OCI-LY1 (cell line): Measurements from ENCODE around the gene ATXN7L1.
"Not testable (repeated sequence)": the region's sequence is repeated elsewhere in the genome, so short reads cannot be mapped to it uniquely, and the experiment has no call there.

Source experiments
- H2AFZ ChIP-seq: fragments of 200-600 bp; sonication (generic), shearing (Covaris generic); 2 replicates; pipeline ENCODE4 v1.6.0; 2014; ENCODE audit warnings: antibody characterized with exemption, mild to moderate bottlenecking, low read length
- H3F3A ChIP-seq: fragments of 200-600 bp; sonication (generic), shearing (Covaris generic); 2 replicates; pipeline ENCODE4 v1.6.0; 2014; ENCODE audit warnings: mild to moderate bottlenecking, antibody characterized with exemption, low read length, moderate library complexity; ENCODE audit not compliant: insufficient read depth
- H3K27ac ChIP-seq: fragments of 200-600 bp; sonication (generic); 2 replicates; pipeline ENCODE4 v1.5.1; 2014; ENCODE audit warnings: low read length, mixed run types, mild to moderate bottlenecking, low read depth; ENCODE audit not compliant: poor library complexity, severe bottlenecking
- H3K27me3 ChIP-seq: fragments of 200-600 bp; sonication (generic); 2 replicates; pipeline ENCODE4 v1.6.0; 2014; ENCODE audit warnings: antibody characterized with exemption, mild to moderate bottlenecking, low read length, moderate library complexity; ENCODE audit not compliant: insufficient read depth
- H3K36me3 ChIP-seq: fragments of 200-600 bp; sonication (generic); 2 replicates; pipeline ENCODE4 v1.6.1; 2014; ENCODE audit warnings: mild to moderate bottlenecking, antibody characterized with exemption, low read length, moderate library complexity, mixed read lengths; ENCODE audit not compliant: insufficient read depth
- H3K4me1 ChIP-seq: fragments of 200-600 bp; sonication (generic); 2 replicates; pipeline ENCODE4 v1.5.1; 2014; ENCODE audit warnings: mild to moderate bottlenecking, low read length, moderate library complexity; ENCODE audit not compliant: insufficient read depth, severe bottlenecking
- H3K4me2 ChIP-seq: fragments of 200-600 bp; sonication (generic), shearing (Covaris generic); 2 replicates; pipeline ENCODE4 v1.6.1; 2014; ENCODE audit warnings: low read length
- H3K4me3 ChIP-seq: fragments of 200-600 bp; sonication (generic); 2 replicates; pipeline ENCODE4 v1.5.1; 2014; ENCODE audit warnings: low read length, low read depth, mild to moderate bottlenecking, mixed read lengths; ENCODE audit not compliant: poor library complexity, severe bottlenecking
- H3K79me2 ChIP-seq: fragments of 200-600 bp; shearing (Covaris generic); 2 replicates; pipeline ENCODE4 v1.6.1; 2016; ENCODE audit warnings: mixed run types, low read length, mixed read lengths; ENCODE audit not compliant: insufficient read depth
- H3K9ac ChIP-seq: fragments of 200-600 bp; sonication (generic), shearing (Covaris generic); 2 replicates; pipeline ENCODE4 v1.6.1; 2014; ENCODE audit warnings: mild to moderate bottlenecking, low read length, mixed read lengths
- H3K9me2 ChIP-seq: fragments of 200-600 bp; sonication (generic), shearing (Covaris generic); 2 replicates; pipeline ENCODE4 v1.6.1; 2014; ENCODE audit warnings: low read depth, mild to moderate bottlenecking, low read length, mixed read lengths
- H3K9me3 ChIP-seq: fragments of 200-600 bp; shearing (Covaris generic); 2 replicates; pipeline ENCODE4 v1.6.1; 2014; ENCODE audit warnings: low read length, mixed read lengths
- H4K20me1 ChIP-seq: fragments of 200-600 bp; sonication (generic), shearing (Covaris generic); 2 replicates; pipeline ENCODE4 v1.6.0; 2016; ENCODE audit warnings: mild to moderate bottlenecking, low read length; ENCODE audit not compliant: insufficient read depth
- CTCF ChIP-seq: fragments of 200-600 bp; sonication (generic), shearing (Covaris generic); IDR thresholded peaks from 2 replicates; pipeline ENCODE4 v1.5.1; 2017; ENCODE audit warnings: mild to moderate bottlenecking, antibody characterized with exemption, low read length, moderate library complexity, mixed read lengths
- EZH2 ChIP-seq: fragments of 200-600 bp; sonication (generic), shearing (Covaris generic); IDR thresholded peaks from 2 replicates; pipeline ENCODE4 v1.8.0; 2017; ENCODE audit warnings: borderline replicate concordance, mixed run types, mild to moderate bottlenecking, antibody characterized with exemption, low read length, moderate library complexity, mixed read lengths

Gene ATXN7L1

GRCh38 chr7:105697753-105698152 is 178.6 kb downstream of the ATXN7L1 start:
- H3F3A ChIP-seq: no peaks in the 10 kb centered on the region
- TF ChIP-seq CTCF (no peak), EZH2 (no peak)
- no peaks in the 10 kb centered on the region for H3K4me1 ChIP-seq
- peaks cover 4% of the 10 kb centered on the region; the same call in 1 of the 2 replicates for H3K27me3 ChIP-seq
- H3K9me2 ChIP-seq: no peaks in the 10 kb centered on the region
- no peak overlapping the region for H3K4me2 ChIP-seq
- H3K4me3 ChIP-seq: no peak overlapping the region
- no peak overlapping the region for H3K9ac ChIP-seq
- H2AFZ ChIP-seq: no peak overlapping the region
- H3K27ac ChIP-seq: no peak overlapping the region
- no peaks in the 10 kb centered on the region for H3K36me3 ChIP-seq
- H3K79me2 ChIP-seq: no peaks in the 10 kb centered on the region
- no peaks in the 10 kb centered on the region for H3K9me3 ChIP-seq
- H4K20me1 ChIP-seq: no peaks in the 10 kb centered on the region

- not testable (repeated sequence) for H3K4me2 ChIP-seq, H3K9me3 ChIP-seq, H3K79me2 ChIP-seq, H3K27ac ChIP-seq, H3K9me2 ChIP-seq, H3K9ac ChIP-seq, H4K20me1 ChIP-seq, H3K4me3 ChIP-seq, H3F3A ChIP-seq, H3K36me3 ChIP-seq, H3K27me3 ChIP-seq, H3K4me1 ChIP-seq, H2AFZ ChIP-seq
Measured at GRCh38 chr7:105697169-105697568, 179.2 kb downstream of the ATXN7L1 start.

GRCh38 chr7:105693576-105693975 is 182.8 kb downstream of the ATXN7L1 start:
- no peak overlapping the region for H3K4me3 ChIP-seq
- no peaks in the 10 kb centered on the region for H3K79me2 ChIP-seq
- H3K27ac ChIP-seq: no peak overlapping the region
- H3K9me3 ChIP-seq: no peaks in the 10 kb centered on the region
- no peaks in the 10 kb centered on the region for H3K27me3 ChIP-seq
- no peak overlapping the region for H2AFZ ChIP-seq
- H3K4me2 ChIP-seq: no peak overlapping the region
- H3K4me1 ChIP-seq: peaks cover 15% of the 10 kb centered on the region
- no peaks in the 10 kb centered on the region for H4K20me1 ChIP-seq
- TF ChIP-seq EZH2: no peak
- no peak for TF ChIP-seq CTCF
- no peaks in the 10 kb centered on the region for H3K9me2 ChIP-seq
- H3K9ac ChIP-seq: no peak overlapping the region
- H3F3A ChIP-seq: no peaks in the 10 kb centered on the region
- H3K36me3 ChIP-seq: no peaks in the 10 kb centered on the region

- TF ChIP-seq EZH2 (no peak), CTCF (no peak)
- Histone ChIP-seq H3K27ac (no peak overlapping the region), H3K9ac (no peak overlapping the region), H3F3A (no peaks in the 10 kb centered on the region), H3K27me3 (no peaks in the 10 kb centered on the region), H3K9me2 (no peaks in the 10 kb centered on the region), H4K20me1 (no peaks in the 10 kb centered on the region), H3K4me1 (peaks cover 15% of the 10 kb centered on the region), H2AFZ (no peak overlapping the region), H3K36me3 (no peaks in the 10 kb centered on the region), H3K4me3 (peak overlapping the region; percentile 33), H3K79me2 (no peaks in the 10 kb centered on the region), H3K9me3 (no peaks in the 10 kb centered on the region), H3K4me2 (peak overlapping the region; percentile 50)
Measured at GRCh38 chr7:105691680-105692564, 184.5 kb downstream of the ATXN7L1 start.
